Keratinocyte (primary cell): ENCODE results near the gene RGS3.

Experiments
- EZH2 ChIP-seq: IDR thresholded peaks from one replicate; pipeline ENCODE4 v1.6.1; 2012; ENCODE audit warnings: inconsistent platforms, mild to moderate bottlenecking, low read length, moderate library complexity
- TF ChIP-seq, protein P1 (sequence below), 3 experiments: IDR thresholded peaks in 1 of 3; conservative IDR thresholded peaks in 1 of 3; optimal IDR thresholded peaks in 1 of 3; 2 replicates in 2 of 3; 3 replicates in 1 of 3; pipeline versions ENCODE3 to v1.5.1; 2011; ENCODE audit warnings: low read length in 3 of 3, mild to moderate bottlenecking in 3 of 3, moderate library complexity in 2 of 3, control low read depth in 1 of 3, inconsistent platforms in 1 of 3; ENCODE audit not compliant: insufficient read depth in 2 of 3; ENCODE audit errors: extremely low read depth in 1 of 3

DNA sequence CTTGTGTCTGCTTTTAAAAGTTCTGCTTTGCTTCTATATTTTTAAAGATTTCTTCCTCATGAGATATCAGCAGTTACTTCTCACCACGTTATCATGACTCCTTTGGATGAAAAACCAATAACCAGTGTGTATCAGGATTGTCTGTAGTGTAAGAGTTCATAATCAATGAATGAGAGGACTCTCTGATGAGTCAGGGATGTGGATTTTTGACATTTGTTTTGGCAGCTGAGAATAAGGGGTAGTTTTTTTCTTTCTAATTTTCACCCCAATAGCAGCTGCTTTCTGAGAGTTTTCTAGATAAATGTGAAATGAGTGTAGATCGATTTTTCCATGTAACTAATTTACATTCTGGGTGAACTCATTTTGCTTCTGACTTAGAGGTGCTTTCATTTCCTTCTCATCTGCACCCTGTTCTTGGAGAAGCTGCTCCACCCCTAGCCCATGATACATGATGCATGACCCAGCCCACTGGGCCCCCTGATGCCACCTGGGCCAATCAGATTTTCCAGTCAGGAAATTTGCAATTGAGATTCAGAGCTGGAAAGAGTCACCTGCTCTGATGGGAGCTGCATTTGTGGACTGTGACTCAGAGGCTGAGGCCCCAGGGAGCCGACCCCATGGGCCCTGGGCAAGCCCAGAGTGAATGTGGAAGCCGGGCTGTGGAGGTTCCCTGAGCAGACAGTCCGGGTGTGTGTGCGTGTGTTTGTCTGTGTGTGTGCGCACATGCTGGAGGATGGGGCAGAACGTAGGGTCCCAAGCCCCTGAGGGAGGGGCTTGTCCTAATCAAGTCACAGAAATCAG is 159.3 kb downstream of the RGS3 start:
- TF ChIP-seq, protein P1, sequence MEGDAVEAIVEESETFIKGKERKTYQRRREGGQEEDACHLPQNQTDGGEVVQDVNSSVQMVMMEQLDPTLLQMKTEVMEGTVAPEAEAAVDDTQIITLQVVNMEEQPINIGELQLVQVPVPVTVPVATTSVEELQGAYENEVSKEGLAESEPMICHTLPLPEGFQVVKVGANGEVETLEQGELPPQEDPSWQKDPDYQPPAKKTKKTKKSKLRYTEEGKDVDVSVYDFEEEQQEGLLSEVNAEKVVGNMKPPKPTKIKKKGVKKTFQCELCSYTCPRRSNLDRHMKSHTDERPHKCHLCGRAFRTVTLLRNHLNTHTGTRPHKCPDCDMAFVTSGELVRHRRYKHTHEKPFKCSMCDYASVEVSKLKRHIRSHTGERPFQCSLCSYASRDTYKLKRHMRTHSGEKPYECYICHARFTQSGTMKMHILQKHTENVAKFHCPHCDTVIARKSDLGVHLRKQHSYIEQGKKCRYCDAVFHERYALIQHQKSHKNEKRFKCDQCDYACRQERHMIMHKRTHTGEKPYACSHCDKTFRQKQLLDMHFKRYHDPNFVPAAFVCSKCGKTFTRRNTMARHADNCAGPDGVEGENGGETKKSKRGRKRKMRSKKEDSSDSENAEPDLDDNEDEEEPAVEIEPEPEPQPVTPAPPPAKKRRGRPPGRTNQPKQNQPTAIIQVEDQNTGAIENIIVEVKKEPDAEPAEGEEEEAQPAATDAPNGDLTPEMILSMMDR (optimal IDR thresholded peaks at IDR 0.05 in 1 of 3, IDR thresholded peaks at IDR 0.05 in 1 of 3, conservative IDR thresholded peaks at IDR 0.05 in 1 of 3; ENCODE audit: extremely low read depth in 1 of 3, insufficient read depth in 2 of 3, low read length in 3 of 3): no peak
- TF ChIP-seq EZH2: no peak
